ENCODE measurements around the gene RTP3. TPM values are rescaled to one million over a fixed set of nuclear protein-coding genes. Genes with fewer than 3 reads are reported as not detected.

Gene RTP3
- total and polyA plus RNA-seq, 2 of the 4 experiments (the other 2 are of a cell fraction): 0.18 to 0.26 TPM

DNA sequence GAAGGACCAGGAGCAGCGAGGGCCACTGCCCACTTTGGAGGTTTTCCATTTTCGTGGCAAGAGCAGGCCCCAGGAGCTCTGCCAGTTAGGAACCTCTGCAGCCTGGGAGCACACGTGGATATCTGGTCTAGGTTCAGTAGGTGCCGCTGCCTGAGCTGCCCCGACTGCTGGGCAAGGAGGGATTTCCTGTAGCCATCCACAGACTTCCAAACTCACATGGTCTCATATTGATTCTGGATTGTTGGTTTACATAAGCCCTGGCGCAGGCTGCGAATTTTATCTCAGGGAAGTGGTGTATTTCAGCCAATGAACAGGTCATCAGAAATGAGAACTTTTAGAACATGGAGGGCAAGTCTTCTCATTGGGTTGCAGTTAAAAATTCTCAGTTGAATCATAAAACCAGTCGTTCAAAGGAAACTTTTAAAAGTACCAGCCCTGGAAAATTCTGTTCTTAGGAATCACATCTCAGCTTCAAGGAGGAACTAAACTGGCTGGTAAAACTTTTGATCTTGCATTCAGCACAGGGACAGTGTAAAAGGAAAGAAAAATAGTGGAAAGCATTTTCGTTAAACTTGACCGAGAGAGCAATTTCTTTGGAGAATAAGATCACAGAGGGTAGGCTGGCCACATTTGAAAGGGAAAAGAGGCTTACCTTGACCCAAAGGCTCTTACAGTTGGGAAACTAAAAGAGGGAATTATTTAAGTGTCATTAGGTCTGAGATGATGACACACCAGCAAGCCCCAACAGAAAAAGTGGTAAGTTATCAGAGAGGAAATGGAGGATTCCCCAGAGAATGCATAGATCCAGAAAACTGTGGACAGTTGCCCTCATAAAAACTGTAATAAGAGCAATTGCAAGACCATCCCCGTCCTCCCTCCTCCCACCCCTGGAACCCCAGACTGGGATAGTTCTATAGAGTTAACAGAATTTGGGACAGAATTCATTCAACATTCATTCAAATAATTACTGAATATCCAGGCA is 6.4 kb upstream of the RTP3 start:
- Histone ChIP-seq H2AK9ac (replicated peaks; ENCODE audit: low read depth, low read length, poor library complexity) (peak overlapping the region; percentile 34), H3K23ac (ENCODE audit: low read depth, low read length) (peak overlapping the region; percentile 69), H3K27ac (ENCODE audit: insufficient read depth, low read length) (peak overlapping the region; percentile 83), H4K20me1 (ENCODE audit: insufficient read depth, low read length) (no peaks in the 10 kb centered on the region), H4K8ac (ENCODE audit: low read depth in 2 of 2, low read length in 2 of 2) (peak overlapping the region; percentile 82 to 92), H4K5ac (ENCODE audit: low read depth, low read length) (peak overlapping the region; percentile 99), H3K9me1 (ENCODE audit: insufficient read depth, low read length) (peaks cover 9% of the 10 kb centered on the region), H3K4me1 (ENCODE audit: control insufficient read depth, insufficient read depth, low read length) (peaks cover 18% of the 10 kb centered on the region), H3K4ac (ENCODE audit: low read depth, low read length) (peak overlapping the region; percentile 83), H3K4me2 (ENCODE audit: low read depth, low read length) (no peak overlapping the region), H3K56ac (ENCODE audit: extremely low read depth, insufficient read depth, low read length) (peak overlapping the region; percentile 27), H3K18ac (ENCODE audit: low read depth, low read length) (peak overlapping the region; percentile 99), H3K79me1 (ENCODE audit: low read depth in 1 of 2, low read length in 2 of 2) (no peaks in the 10 kb centered on the region), H3K27me3 (ENCODE audit: control insufficient read depth, insufficient read depth, low read length) (no peaks in the 10 kb centered on the region), H2BK120ac (ENCODE audit: low read depth, low read length) (peak overlapping the region; percentile 91), H3K4me3 (ENCODE audit: insufficient read depth, low read depth, low read length) (no peak overlapping the region), H2BK5ac (ENCODE audit: low read depth, low read length, poor library complexity, severe bottlenecking) (peak overlapping the region; percentile 99), H4K91ac (ENCODE audit: insufficient read depth, low read depth, low read length) (peak overlapping the region; percentile 98), H3K9me3 (ENCODE audit: control insufficient read depth, insufficient read depth, low read length) (no peaks in the 10 kb centered on the region), H3K9ac (ENCODE audit: low read depth, low read length) (peak overlapping the region; percentile 21; the same call in 1 of the 2 replicates), H3K14ac (replicated peaks; ENCODE audit: low read depth, low read length) (peak overlapping the region; percentile 41), H2AK5ac (ENCODE audit: low read depth, low read length) (peak overlapping the region; percentile 86), H2BK15ac (ENCODE audit: low read depth, low read length) (peak overlapping the region; percentile 61; the same call in 2 of the 3 replicates), H2AFZ (replicated peaks; ENCODE audit: low read length, poor library complexity) (no peak overlapping the region), H2BK20ac (ENCODE audit: low read depth, low read length) (peak overlapping the region; percentile 79), H3K36me3 (ENCODE audit: control insufficient read depth, insufficient read depth, low read length) (no peaks in the 10 kb centered on the region)
- no TSS peak for BruUV-seq (replicated peaks)
- WGBS, 2 experiments (ENCODE audit: extremely low coverage in 2 of 2, insufficient read length in 1 of 2): 89% methylated on average over 5 of the region's 11 CpGs; no CpG with 5 or more reads in 1 of the 2 experiments
- dilution Hi-C loops (cut with HindIII; ENCODE audit: low sequenced_read_pairs, unreplicated experiment): no loop called here
- in situ Hi-C loops (cut with MboI; ENCODE audit: low sequenced_read_pairs): loop anchor here (25.0 kb wide), 1 partner anchor 396 kb away; the partner anchor contains the start of gene PTH1R
- intact Hi-C loops (cut with micrococcal nuclease): no loop called here
- ATAC-seq (ENCODE audit: low read depth): no peak
- CTCF ChIA-PET: no interaction called here
- POLR2A ChIA-PET (ENCODE audit: unreplicated experiment): no interaction called here
- DNase-seq: no peak
- no peak for TF ChIP-seq RCOR1 (IDR thresholded peaks at IDR 0.05; ENCODE audit: insufficient replicate concordance, low read length)
- TF ChIP-seq BHLHE40 (IDR thresholded peaks at IDR 0.05; ENCODE audit: low read depth, low read length): no peak
- TF ChIP-seq MXI1 (IDR thresholded peaks at IDR 0.05; ENCODE audit: borderline replicate concordance, low read depth, low read length): no peak
- no peak for TF ChIP-seq ELK1 (IDR thresholded peaks at IDR 0.05; ENCODE audit: borderline replicate concordance, low read depth, low read length)
- TF ChIP-seq RAD21 (IDR thresholded peaks at IDR 0.05; ENCODE audit: low read length): no peak
- no peak for TF ChIP-seq CHD1 (IDR thresholded peaks at IDR 0.05; ENCODE audit: low read depth, low read length)
- TF ChIP-seq MAZ (IDR thresholded peaks at IDR 0.05; ENCODE audit: borderline replicate concordance, low read depth, low read length): no peak
- TF ChIP-seq MAFK (IDR thresholded peaks at IDR 0.05; ENCODE audit: low read depth, low read length): no peak
- TF ChIP-seq USF2 (IDR thresholded peaks at IDR 0.05; ENCODE audit: low read depth, low read length): no peak
- no peak for TF ChIP-seq CEBPB (IDR thresholded peaks at IDR 0.05; ENCODE audit: low read depth, low read length)
- TF ChIP-seq POLR2A (IDR thresholded peaks at IDR 0.05; ENCODE audit: low read depth, low read length): no peak
- TF ChIP-seq NFE2L2 (IDR thresholded peaks at IDR 0.05; ENCODE audit: low read depth, low read length): no peak
- no peak for TF ChIP-seq CTCF (conservative IDR thresholded peaks at IDR 0.05; ENCODE audit: low read depth, low read length)
- no peak for TF ChIP-seq FOS (IDR thresholded peaks at IDR 0.05; ENCODE audit: low read depth, low read length)

Data from IMR-90 (cell line).